Activated CD4-positive, CD25-positive, alpha-beta regulatory T cell treated with anti-CD3 and anti-CD28 coated beads, Interleukin-2, amount 50 U/mL, for 16 hours (primary cell): ENCODE measurements around the gene SEL1L.
A peak's percentile ranks its signal among the peaks of the same experiment; 100 is the strongest.
"Not testable (repeated sequence)": the region's sequence is repeated elsewhere in the genome, so short reads cannot be mapped to it uniquely, and the experiment has no call there.

Source experiments
- DNase-seq: peaks from one replicate; pipeline ENCODE4 v3.0.0-alpha.2; 2020; ENCODE audit warnings: low read depth, low spot score

Gene SEL1L

GRCh38 chr14:81474685-81475324 is 58.8 kb downstream of the SEL1L start:
- no peak for DNase-seq

- no peak for DNase-seq
These were observed 59.5 kb downstream of the SEL1L start for GRCh38 chr14:81474148-81474492.

- no peak for DNase-seq
These were observed 60.1 kb downstream of the SEL1L start for GRCh38 chr14:81473456-81474147.

- DNase-seq, result no peak
These were observed 61.4 kb downstream of the SEL1L start for GRCh38 chr14:81472096-81472800.

GRCh38 chr14:81471062-81471461 is 62.6 kb downstream of the SEL1L start:
- no peak for DNase-seq

- not testable (repeated sequence) for DNase-seq
These were observed 63.2 kb downstream of the SEL1L start for GRCh38 chr14:81470557-81470826.

- no peak for DNase-seq
These were observed 66.8 kb downstream of the SEL1L start for GRCh38 chr14:81466854-81467253.

GRCh38 chr14:81465507-81466228 is 68.0 kb downstream of the SEL1L start:
- DNase-seq, result no peak

- DNase-seq, result not testable (repeated sequence)
These were observed 68.7 kb downstream of the SEL1L start for GRCh38 chr14:81465003-81465392.

- DNase-seq, result peak; percentile 44
These were observed 69.2 kb downstream of the SEL1L start for GRCh38 chr14:81464253-81465002.

GRCh38 chr14:81462356-81462755 is 71.3 kb downstream of the SEL1L start:
- DNase-seq, result not testable (repeated sequence)

GRCh38 chr14:81459912-81460311 is 73.7 kb downstream of the SEL1L start:
- DNase-seq, result no peak

GRCh38 chr14:81458352-81458751 is 75.3 kb downstream of the SEL1L start:
- no peak for DNase-seq

GRCh38 chr14:81455390-81455789 is 78.3 kb downstream of the SEL1L start:
- DNase-seq, result no peak

GRCh38 chr14:81454572-81455218 is 79.0 kb downstream of the SEL1L start:
- no peak for DNase-seq

- peak; percentile 24 for DNase-seq
These were observed 80.4 kb downstream of the SEL1L start for GRCh38 chr14:81453166-81453766.

- DNase-seq, result no peak
These were observed 81.1 kb downstream of the SEL1L start for GRCh38 chr14:81452341-81453133.

- DNase-seq, result no peak
These were observed 82.7 kb downstream of the SEL1L start for GRCh38 chr14:81450976-81451375.

GRCh38 chr14:81450100-81450531 is 83.5 kb downstream of the SEL1L start:
- DNase-seq, result no peak

GRCh38 chr14:81449576-81449975 is 84.1 kb downstream of the SEL1L start:
- DNase-seq, result no peak
